ENCODE data around the gene SLC4A7.
"Not testable (repeated sequence)": the region's sequence is repeated elsewhere in the genome, so short reads cannot be mapped to it uniquely, and the experiment has no call there.

SLC4A7 gene

DNA sequence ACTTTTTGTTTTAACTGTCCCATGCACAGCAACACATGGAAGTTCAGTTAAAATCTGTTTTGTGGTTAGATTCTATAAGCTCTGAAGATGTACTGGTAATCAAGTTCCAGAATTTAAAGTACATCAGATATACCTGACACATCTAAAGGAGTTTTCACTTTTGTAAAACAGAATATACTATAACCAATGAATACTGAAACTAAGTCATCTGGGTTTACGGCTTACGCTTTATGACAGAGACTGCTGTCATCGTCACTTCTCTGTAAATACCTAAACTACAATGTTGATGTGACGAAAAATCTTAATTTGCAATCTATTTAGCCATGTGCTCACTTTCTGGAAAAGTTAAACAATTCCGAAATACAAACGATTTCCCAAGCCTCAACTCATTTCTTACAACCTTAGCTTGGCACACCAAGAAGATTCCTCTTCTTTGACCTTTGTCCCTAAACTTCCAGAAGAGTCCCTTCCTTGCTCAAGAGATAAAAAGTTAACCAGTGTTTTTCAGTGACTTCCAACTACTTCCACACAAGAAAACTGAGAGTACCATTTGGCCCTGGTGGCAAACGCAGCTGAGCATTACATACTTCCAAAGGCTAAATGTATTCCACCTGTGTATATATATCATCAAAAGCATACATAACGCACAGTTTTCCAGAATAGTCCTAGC, 58.2 kb downstream of the SLC4A7 start:
- Histone ChIP-seq H3K4me3 (ENCODE audit: low read length) (no peak overlapping the region), H3K27me3 (ENCODE audit: control insufficient read depth, insufficient read depth, low read length) (no peaks in the 10 kb centered on the region), H3K9me3 (replicated peaks; ENCODE audit: low read length) (no peaks in the 10 kb centered on the region), H3K36me3 (ENCODE audit: insufficient read depth, low read length) (peaks cover 67% of the 10 kb centered on the region), H3K9ac (ENCODE audit: low read depth, low read length) (no peak overlapping the region), H3K4me2 (ENCODE audit: low read length) (no peak overlapping the region), H3K4me1 (ENCODE audit: control insufficient read depth, insufficient read depth, low read length) (peaks cover 21% of the 10 kb centered on the region)

DNA sequence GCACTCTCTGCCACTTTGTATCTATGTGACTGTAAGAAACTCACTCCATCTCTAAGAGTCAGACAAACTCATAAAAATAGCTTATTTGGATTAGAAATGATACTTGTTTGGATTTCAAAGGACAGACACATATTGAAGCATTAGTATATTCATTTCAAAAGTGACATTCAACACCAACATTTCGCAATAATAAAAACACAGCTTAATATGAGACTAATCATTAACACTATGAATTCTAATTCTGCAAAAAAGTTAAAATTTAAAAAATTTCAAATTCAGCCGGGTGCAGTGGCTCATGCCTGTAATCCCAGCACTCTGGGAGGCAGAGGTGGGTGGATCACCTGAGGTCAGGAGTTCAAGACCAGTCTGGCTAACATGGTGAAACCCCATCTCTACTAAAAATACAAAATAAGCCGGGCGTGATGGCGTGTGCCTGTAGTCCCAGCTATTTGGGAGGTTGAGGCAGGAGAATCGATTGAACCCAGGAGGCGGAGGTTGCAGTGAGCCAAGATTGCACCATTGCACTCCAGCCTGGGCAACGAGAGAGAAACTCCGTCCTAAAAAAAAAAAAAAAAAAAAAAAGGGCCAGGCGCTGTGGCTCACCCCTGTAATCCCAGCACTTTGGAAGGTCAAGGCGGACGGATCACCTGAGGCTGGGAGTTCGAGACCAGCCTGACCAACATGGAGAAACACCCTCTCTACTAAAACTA, 59.2 kb downstream of the SLC4A7 start:
- H3K36me3 ChIP-seq (ENCODE audit: insufficient read depth, low read length): peaks cover 71% of the 10 kb centered on the region
- H3K9me3 ChIP-seq (replicated peaks; ENCODE audit: low read length); H3K27me3 ChIP-seq (ENCODE audit: control insufficient read depth, insufficient read depth, low read length); H3K4me2 ChIP-seq (ENCODE audit: low read length); H3K9ac ChIP-seq (ENCODE audit: low read depth, low read length); H3K4me3 ChIP-seq (ENCODE audit: low read length): not testable (repeated sequence)
- peaks cover 17% of the 10 kb centered on the region for H3K4me1 ChIP-seq (ENCODE audit: control insufficient read depth, insufficient read depth, low read length)

DNA sequence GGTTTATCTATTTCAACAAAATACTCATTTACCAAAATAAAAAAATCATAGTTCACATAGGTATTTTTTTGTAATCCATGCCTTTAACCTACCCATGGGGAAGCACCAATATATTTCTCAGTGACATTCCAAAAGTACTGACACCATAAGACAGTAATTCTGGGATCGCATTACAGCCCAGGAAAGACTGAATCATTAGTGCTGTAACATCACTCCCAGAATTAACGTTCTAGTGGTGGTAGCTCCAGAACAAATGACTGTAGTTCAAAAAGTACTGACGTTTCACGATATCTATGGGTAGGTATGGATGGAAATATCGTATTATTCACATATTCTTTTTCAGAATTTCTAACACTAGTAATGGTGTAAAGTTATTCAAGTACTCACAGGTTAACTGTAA, 60.7 kb downstream of the SLC4A7 start:
- no peaks in the 10 kb centered on the region for H3K9me3 ChIP-seq (replicated peaks; ENCODE audit: low read length)
- peaks cover 72% of the 10 kb centered on the region for H3K36me3 ChIP-seq (ENCODE audit: insufficient read depth, low read length)
- no peaks in the 10 kb centered on the region for H3K27me3 ChIP-seq (ENCODE audit: control insufficient read depth, insufficient read depth, low read length)
- peaks cover 17% of the 10 kb centered on the region for H3K4me1 ChIP-seq (ENCODE audit: control insufficient read depth, insufficient read depth, low read length)
- no peak overlapping the region for H3K4me3 ChIP-seq (ENCODE audit: low read length)
- no peak overlapping the region for H3K9ac ChIP-seq (ENCODE audit: low read depth, low read length)
- no peak overlapping the region for H3K4me2 ChIP-seq (ENCODE audit: low read length)

DNA sequence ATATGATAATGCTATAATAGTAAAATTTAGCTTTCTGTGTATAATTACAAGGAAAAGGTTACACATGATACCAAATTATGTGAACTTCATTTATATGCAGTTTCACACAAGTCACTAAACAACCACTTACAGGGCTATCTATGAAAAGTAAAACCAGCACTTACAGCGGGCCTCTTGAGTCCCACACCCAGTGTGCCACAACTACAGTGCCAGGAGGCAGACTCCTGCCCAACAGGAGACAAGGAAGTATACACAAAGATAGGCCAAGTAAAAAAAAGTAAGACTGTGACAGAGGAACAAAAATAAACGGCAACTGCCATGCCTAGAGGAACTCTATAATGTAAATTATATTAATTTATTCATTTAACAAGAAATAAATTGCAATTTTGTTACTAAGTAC, 61.6 kb downstream of the SLC4A7 start:
- peaks cover 17% of the 10 kb centered on the region for H3K4me1 ChIP-seq (ENCODE audit: control insufficient read depth, insufficient read depth, low read length)
- no peaks in the 10 kb centered on the region for H3K9me3 ChIP-seq (replicated peaks; ENCODE audit: low read length)
- no peak overlapping the region for H3K4me3 ChIP-seq (ENCODE audit: low read length)
- no peaks in the 10 kb centered on the region for H3K27me3 ChIP-seq (ENCODE audit: control insufficient read depth, insufficient read depth, low read length)
- no peak overlapping the region for H3K9ac ChIP-seq (ENCODE audit: low read depth, low read length)
- no peak overlapping the region for H3K4me2 ChIP-seq (ENCODE audit: low read length)
- peaks cover 71% of the 10 kb centered on the region for H3K36me3 ChIP-seq (ENCODE audit: insufficient read depth, low read length)

DNA sequence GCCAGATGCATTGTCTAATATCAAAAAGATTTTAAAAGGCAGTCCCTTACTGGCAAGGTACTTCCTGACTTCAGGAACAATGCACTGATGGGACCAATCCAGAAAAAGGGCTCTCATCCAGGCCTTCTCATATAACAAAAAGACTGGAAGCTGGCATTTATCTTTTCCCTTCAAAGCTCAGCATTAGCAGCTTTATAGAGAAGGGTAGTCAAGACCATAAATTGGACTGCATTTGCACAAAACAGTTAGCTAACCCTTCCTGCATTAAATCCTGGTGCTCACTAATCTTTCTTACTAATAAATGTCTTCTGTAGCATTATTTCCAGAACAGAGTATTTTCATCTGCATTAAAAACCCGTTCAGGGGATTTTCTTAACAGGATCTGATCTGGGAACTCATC, 69.0 kb downstream of the SLC4A7 start:
- peaks cover 68% of the 10 kb centered on the region for H3K36me3 ChIP-seq (ENCODE audit: insufficient read depth, low read length)
- no peaks in the 10 kb centered on the region for H3K9me3 ChIP-seq (replicated peaks; ENCODE audit: low read length)
- no peaks in the 10 kb centered on the region for H3K27me3 ChIP-seq (ENCODE audit: control insufficient read depth, insufficient read depth, low read length)
- no peak overlapping the region for H3K4me3 ChIP-seq (ENCODE audit: low read length)
- H3K4me2 ChIP-seq (ENCODE audit: low read length): no peak overlapping the region
- H3K9ac ChIP-seq (ENCODE audit: low read depth, low read length): no peak overlapping the region
- H3K4me1 ChIP-seq (ENCODE audit: control insufficient read depth, insufficient read depth, low read length): no peaks in the 10 kb centered on the region

- no peaks in the 10 kb centered on the region for H3K4me1 ChIP-seq (ENCODE audit: control insufficient read depth, insufficient read depth, low read length)
- no peaks in the 10 kb centered on the region for H3K27me3 ChIP-seq (ENCODE audit: control insufficient read depth, insufficient read depth, low read length)
- no peak overlapping the region for H3K4me3 ChIP-seq (ENCODE audit: low read length)
- H3K9ac ChIP-seq (ENCODE audit: low read depth, low read length): no peak overlapping the region
- no peak overlapping the region for H3K4me2 ChIP-seq (ENCODE audit: low read length)
- H3K9me3 ChIP-seq (replicated peaks; ENCODE audit: low read length): no peaks in the 10 kb centered on the region
- peaks cover 80% of the 10 kb centered on the region for H3K36me3 ChIP-seq (ENCODE audit: insufficient read depth, low read length)
These were observed 91.1 kb downstream of the SLC4A7 start for GRCh38 chr3:27392950-27393679.

- not testable (repeated sequence) for H3K9me3 ChIP-seq (replicated peaks; ENCODE audit: low read length); H3K4me1 ChIP-seq (ENCODE audit: control insufficient read depth, insufficient read depth, low read length); H3K27me3 ChIP-seq (ENCODE audit: control insufficient read depth, insufficient read depth, low read length); H3K4me2 ChIP-seq (ENCODE audit: low read length); H3K9ac ChIP-seq (ENCODE audit: low read depth, low read length); H3K4me3 ChIP-seq (ENCODE audit: low read length)
- peaks cover 80% of the 10 kb centered on the region for H3K36me3 ChIP-seq (ENCODE audit: insufficient read depth, low read length)
These were observed 91.8 kb downstream of the SLC4A7 start for GRCh38 chr3:27392414-27392813.

DNA sequence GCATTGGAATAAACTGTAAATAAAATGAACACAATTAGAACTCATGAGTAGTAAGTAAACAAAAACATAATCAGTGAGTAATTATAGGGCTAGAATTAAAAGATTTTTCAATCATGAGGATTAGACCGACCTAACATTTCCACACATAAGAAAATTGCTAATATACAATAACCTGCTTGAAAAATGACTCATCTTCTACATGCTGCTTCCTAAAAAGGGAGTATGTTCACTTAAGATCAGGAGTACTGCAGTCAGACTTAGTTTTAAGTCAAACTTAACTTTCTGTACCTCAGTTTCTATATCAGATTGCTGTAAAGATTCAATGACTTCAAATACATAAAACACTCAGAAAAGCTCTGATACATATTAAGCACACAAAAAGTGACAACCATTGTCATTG, 92.4 kb downstream of the SLC4A7 start:
- Histone ChIP-seq H3K27me3 (ENCODE audit: control insufficient read depth, insufficient read depth, low read length) (no peaks in the 10 kb centered on the region), H3K9me3 (replicated peaks; ENCODE audit: low read length) (no peaks in the 10 kb centered on the region), H3K36me3 (ENCODE audit: insufficient read depth, low read length) (peaks cover 81% of the 10 kb centered on the region), H3K9ac (ENCODE audit: low read depth, low read length) (no peak overlapping the region), H3K4me1 (ENCODE audit: control insufficient read depth, insufficient read depth, low read length) (no peaks in the 10 kb centered on the region), H3K4me3 (ENCODE audit: low read length) (no peak overlapping the region), H3K4me2 (ENCODE audit: low read length) (no peak overlapping the region)

GRCh38 chr3:27387625-27388024, 96.6 kb downstream of the SLC4A7 start:
- Histone ChIP-seq H3K36me3 (ENCODE audit: insufficient read depth, low read length) (peaks cover 81% of the 10 kb centered on the region), H3K9ac (ENCODE audit: low read depth, low read length) (no peak overlapping the region), H3K27me3 (ENCODE audit: control insufficient read depth, insufficient read depth, low read length) (no peaks in the 10 kb centered on the region), H3K9me3 (replicated peaks; ENCODE audit: low read length) (no peaks in the 10 kb centered on the region), H3K4me3 (ENCODE audit: low read length) (no peak overlapping the region), H3K4me1 (ENCODE audit: control insufficient read depth, insufficient read depth, low read length) (no peaks in the 10 kb centered on the region), H3K4me2 (ENCODE audit: low read length) (no peak overlapping the region)

DNA sequence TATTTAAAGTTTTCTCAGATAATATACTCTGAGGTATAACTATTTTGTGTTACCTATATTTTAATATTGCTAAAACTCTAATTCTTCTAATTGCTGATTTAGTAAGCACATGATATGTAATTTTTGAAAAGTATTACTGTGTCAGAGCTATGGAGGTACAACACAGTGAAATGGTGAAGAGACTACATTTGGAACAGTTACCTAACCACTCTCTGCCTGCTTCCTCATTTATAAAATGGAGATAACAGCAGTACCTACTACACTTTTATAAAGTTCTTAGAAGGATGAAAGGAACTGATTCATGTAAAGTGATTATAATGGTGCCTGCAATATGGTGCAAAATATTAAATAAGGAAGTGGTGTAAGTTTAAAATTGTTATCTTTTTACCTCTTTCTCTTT, 98.7 kb downstream of the SLC4A7 start:
- H3K36me3 ChIP-seq (ENCODE audit: insufficient read depth, low read length): peaks cover 84% of the 10 kb centered on the region

DNA sequence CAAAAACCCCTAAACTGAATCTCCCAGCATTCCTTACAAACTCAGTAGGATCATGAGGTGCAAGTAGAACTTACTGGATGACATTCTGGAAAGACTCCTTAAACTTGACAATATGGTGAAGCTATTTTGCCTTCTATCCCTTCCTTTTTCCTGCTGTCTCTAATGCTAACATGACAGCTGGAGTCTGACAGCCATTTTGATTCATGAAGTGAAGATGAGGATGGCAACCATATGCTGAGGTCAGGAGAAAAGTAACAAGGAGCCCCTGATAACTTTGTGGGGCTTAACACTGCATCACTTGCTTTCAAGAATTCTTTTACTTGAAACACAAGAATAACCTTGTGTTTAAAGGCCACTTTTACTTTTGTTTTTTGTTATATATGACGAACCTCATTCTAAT, 100.0 kb downstream of the SLC4A7 start:
- H3K9ac ChIP-seq (ENCODE audit: low read depth, low read length): no peak overlapping the region
- peaks cover 83% of the 10 kb centered on the region for H3K36me3 ChIP-seq (ENCODE audit: insufficient read depth, low read length)

More for the DNA sequence above, 98.7 kb downstream of the SLC4A7 start:
- Histone ChIP-seq H3K27me3 (ENCODE audit: control insufficient read depth, insufficient read depth, low read length) (no peaks in the 10 kb centered on the region), H3K4me1 (ENCODE audit: control insufficient read depth, insufficient read depth, low read length) (no peaks in the 10 kb centered on the region), H3K4me2 (ENCODE audit: low read length) (no peak overlapping the region), H3K9ac (ENCODE audit: low read depth, low read length) (no peak overlapping the region), H3K4me3 (ENCODE audit: low read length) (no peak overlapping the region), H3K9me3 (replicated peaks; ENCODE audit: low read length) (no peaks in the 10 kb centered on the region)

More for the DNA sequence above, 100.0 kb downstream of the SLC4A7 start:
- no peaks in the 10 kb centered on the region for H3K9me3 ChIP-seq (replicated peaks; ENCODE audit: low read length)
- H3K27me3 ChIP-seq (ENCODE audit: control insufficient read depth, insufficient read depth, low read length): no peaks in the 10 kb centered on the region
- H3K4me2 ChIP-seq (ENCODE audit: low read length): no peak overlapping the region
- H3K4me3 ChIP-seq (ENCODE audit: low read length): no peak overlapping the region
- H3K4me1 ChIP-seq (ENCODE audit: control insufficient read depth, insufficient read depth, low read length): no peaks in the 10 kb centered on the region

Measured in skeletal muscle satellite cell (primary cell).